HG02763 (cell line): ENCODE measurements around the gene ESPN.

Source experiments
- ATAC-seq: cut with Tn5 transposase; IDR thresholded peaks from one replicate; pipeline ENCODE4 v1.9.1; 2021; ENCODE audit warnings: mild to moderate bottlenecking, moderate library complexity; ENCODE audit not compliant: unreplicated experiment

The ESPN gene

DNA sequence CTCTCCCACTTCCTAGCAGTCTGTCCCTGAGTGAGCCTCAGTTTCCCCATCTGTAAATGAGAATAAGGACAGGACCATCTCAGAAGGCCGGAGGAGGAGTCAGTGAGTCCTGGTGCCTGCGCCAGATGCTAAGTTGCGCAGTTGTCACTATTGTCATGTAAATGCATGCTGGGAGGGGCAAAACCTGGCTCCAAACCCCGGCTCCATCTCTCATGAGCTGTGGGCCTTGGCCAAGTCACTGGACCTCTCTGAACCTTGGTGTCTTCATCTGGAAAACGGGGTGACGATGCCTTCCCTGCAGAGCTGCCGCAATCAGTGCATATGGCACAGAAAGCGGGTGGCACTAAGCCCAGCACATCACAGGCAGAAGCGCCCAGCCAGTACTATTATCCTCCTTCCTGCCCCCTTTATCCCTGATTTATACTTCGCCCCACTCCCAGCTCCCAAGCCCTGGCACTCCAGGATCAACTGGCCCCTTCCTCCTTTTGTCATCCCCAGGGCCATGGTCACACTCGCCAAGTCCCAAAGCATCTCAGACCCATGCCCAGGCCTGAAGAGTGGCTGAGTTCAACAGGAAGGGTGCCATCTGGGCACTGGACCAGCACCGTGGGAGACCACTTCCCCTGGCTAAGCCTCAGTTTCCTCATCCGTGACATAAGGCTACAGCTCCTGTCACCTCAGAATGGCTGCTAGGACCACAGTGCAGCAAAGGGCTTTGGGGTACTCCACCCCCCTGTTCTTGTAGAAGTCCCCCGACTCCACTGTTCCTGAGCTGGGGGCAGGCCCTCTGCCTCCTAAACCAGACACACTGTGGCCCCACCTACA lies 71.2 kb downstream of the ESPN start:
- no peak for ATAC-seq

DNA sequence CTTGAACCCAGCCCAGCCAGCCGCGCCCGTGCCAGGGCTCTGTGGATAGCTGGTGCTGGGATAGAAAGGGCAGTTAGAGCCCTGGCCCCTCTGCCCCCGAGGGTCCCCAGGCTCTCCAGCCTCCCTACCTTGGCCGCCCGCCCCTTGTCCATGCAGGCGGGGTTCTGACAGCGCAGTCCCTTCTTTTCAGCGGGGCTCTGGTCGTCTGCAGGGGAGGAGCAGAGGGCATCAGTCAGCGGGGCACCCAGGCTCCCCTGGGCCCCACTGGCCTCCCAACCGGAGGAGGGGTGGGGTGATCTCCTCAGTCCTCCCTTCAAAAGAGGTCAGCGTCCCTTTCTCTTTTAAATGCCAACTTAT lies 71.8 kb downstream of the ESPN start:
- no peak for ATAC-seq

DNA sequence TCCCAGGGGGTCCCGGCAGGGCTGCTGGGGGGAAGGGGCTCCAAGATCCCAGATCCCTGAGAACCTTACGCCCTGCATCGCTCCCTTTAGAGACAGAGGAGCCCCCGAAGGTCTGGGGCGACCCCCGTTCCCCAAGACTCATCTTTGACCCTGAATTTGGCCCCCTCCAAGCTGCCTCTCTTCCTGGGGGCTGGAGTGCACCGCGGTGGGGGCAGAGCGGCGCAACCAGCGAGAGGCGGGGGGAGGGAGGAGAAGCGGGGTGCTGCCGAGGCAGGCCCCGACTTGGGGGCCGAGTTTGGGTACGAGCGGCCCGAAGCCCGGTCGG lies 72.3 kb downstream of the ESPN start:
- no peak for ATAC-seq

DNA sequence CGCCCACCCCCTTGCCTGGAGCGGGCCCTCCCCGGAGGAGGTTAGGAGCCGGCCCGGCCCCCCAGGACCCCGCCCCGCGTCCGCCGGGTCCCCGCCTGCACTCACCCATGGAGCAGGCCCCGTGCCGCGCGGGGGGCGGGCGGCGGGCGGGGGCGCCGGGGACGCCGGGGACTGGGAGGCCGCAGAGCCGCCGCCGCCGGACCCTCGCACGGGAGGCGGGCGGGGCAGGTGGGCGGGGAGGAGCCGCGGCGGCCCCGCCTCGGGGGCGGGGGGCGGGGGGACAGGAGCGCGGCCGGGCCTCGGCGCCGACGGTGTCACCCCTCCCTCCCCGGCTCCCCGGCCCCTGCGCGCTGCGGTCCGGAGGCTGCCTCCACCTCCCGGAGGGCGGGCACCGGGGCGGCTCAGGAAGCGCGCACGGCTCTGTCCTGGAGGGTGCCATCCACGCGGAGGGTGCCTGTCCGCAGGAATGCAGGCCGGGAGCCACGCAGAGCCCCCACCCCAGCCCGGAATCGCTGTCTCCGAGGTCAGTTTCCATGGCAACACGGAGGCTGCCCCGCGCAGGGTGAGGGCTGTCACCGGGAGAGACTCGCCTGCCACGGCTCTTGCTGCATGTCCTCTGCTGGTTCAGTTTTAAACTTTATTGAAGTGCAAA lies 72.8 kb downstream of the ESPN start:
- ATAC-seq, result no peak

GRCh38 chr1:6497867-6498575 lies 73.4 kb downstream of the ESPN start:
- no peak for ATAC-seq

DNA sequence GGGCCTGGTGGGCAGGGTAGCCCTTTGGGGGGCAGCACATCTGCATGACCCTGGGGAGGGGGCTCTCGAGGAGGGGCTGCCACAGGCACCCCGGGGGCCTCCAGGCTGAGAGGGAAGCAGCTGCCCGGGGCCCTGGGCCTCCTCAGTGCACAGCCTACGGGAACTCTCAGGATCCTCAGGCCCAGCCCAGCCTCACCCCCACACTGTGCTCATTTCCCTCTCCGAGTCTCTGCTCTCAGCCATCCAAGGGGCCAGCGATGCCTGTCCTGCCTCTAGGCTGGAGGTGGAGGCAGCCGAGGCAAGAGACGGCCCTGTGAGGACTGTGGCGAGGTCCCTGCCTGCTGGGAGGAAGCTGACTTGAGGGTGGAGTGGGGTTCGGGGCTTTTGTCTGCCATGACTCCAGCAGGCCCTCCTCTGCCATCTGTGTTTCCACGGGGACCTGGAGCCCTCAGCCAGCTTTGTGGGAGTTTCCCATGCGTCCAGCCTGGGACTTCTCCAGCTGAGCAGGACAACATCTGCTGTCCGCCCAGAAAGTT lies 74.1 kb downstream of the ESPN start:
- ATAC-seq, result no peak

DNA sequence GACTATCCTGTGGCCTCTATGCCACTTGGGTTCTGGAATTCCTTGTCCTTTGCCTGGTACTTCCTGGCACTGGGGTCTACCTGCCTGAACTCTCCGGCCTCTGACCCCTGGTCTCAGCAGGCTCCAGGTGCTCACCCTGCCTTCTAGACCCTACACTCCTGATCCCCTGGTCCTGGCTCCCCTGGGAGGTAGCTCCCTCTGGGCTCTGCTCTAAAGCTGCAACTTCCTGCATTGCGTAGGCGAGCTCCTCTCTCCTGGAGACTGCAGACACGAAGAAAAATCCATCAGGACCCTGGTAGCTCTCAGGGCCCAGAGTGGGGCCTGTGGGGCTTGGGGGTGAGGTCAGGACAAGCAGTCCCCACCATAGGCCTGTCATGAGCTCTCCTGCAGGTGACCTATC lies 74.7 kb downstream of the ESPN start:
- ATAC-seq, result no peak

GRCh38 chr1:6500544-6501278 lies 76.1 kb downstream of the ESPN start:
- no peak for ATAC-seq

- ATAC-seq, result no peak
These were observed 76.8 kb downstream of the ESPN start for GRCh38 chr1:6501279-6501813.

DNA sequence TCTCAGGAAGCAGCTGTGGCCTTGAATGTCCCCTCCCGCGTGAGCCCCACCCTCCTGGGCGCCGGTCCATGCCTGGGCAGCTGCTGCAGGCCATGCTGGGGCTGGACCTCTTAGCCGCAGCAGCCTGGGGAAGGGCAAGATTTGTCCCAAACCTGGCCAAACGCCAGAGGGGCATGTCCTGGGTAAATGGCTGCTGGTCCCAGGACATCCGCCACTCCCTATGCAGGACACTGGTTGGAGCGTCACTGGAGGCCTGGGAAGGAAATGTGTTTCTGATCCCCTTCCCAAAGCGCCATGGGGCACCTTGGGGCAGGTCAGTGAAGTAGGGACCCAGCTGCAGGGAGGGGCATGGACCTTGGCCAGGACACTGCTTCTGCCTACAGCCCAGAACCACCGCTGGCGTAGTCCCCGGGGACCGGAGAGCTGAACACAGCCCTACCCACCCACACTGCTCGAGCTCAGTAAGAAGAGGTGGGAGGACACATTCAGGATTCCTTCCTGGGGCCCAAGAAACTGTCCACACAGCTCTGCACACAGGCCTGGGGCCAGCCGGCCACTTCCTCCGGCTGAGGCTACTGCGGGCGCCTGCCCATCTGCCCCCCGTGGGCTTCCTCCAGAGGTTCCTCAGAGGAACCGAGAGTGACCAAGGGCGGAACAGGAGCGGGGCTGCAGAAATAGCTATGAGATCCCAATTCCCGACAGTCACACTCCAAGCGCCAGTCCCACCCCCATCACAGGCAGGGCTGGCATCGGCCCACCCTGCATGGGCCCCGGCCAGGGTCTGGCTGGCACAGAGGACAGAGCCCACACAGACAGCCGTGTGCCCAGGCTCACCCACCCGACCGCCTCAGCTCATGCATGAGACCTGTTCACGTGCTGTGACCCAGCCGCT lies 77.7 kb downstream of the ESPN start:
- no peak for ATAC-seq

- no peak for ATAC-seq
These were observed 79.5 kb downstream of the ESPN start for GRCh38 chr1:6503884-6504602.

- no peak for ATAC-seq
These were observed 80.3 kb downstream of the ESPN start for GRCh38 chr1:6504887-6505286.

- ATAC-seq, result no peak
These were observed 81.0 kb downstream of the ESPN start for GRCh38 chr1:6505367-6506209.

DNA sequence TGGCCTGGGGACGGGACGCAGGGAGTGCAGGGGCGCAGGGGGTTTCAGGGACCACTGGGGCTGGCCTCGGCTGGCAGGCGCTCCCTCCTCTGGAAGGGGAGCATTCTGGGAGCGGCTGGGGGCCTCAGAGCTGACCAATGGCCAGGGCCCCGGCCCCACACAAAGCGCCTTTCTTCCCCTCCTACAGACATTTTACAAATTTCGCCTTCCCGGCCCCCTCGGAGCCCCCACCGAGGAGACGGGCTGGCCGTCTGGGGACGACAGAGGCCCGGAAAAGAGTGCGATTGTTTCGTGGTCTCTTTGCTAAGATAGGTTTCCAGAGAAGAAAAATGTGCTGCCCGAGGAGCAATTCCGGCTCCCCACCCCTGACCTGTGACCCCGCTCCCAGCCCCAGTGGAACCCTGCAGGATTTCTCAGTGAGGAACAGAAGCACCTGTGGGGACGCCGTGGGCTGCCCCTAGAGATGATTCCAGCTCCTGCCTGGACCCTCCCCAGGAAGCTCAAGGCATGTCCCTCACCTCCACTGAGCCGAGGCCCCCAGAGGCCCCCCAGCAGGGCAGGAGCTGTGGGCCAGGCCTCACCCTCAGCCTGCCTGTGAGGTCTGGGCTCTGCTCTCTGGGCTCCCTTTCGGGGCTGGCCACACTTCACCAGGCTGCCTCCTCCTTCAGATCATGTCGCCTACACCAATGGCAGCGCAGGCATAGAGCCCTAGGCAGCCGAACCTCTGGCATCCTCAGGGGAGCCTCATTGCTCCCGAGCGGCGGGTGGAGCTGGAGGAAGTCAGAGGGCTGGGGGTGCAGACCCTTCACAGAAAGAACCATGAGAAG lies 81.8 kb downstream of the ESPN start:
- no peak for ATAC-seq

DNA sequence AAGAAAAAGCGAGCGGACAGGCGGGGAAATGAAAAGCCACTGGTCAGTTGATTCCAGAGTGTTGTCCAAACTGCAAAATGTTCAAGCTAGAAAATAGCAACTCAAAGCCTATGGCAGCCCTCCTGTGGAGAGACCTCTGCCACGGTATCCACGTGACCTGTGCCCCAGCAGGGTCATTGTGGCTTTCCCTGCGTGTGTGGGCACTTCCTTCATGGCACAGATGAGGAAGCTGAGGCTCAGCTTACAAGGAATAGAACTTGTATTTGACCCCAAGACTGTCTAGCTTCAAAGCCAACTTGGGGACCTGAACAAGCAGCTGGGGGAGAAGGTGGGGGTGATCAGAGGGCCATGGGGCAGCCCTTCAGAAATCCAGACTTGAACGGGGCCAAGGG lies 82.5 kb downstream of the ESPN start:
- no peak for ATAC-seq

DNA sequence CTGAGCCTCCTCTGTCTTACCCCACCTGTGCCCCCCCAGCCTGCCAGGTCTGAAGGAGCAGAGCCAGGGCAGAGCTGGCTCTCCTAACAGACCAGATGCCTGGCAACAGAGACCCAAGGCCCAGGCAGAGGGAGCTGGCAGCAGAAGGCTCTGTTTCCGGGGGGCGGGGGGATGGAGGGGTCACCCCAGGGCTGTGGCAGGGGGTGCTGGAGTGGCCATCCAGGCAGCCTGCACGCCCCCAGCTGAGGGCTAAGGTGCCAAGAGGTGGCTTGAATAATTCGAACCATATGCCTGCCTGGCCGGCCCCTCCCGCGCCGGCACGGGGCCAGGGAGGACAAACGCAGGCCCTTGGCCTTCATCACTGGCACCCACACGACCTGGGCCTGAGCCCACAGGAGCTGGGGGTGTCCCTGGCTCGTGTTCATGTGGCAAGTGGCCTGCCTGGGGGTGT lies 82.9 kb downstream of the ESPN start:
- no peak for ATAC-seq

DNA sequence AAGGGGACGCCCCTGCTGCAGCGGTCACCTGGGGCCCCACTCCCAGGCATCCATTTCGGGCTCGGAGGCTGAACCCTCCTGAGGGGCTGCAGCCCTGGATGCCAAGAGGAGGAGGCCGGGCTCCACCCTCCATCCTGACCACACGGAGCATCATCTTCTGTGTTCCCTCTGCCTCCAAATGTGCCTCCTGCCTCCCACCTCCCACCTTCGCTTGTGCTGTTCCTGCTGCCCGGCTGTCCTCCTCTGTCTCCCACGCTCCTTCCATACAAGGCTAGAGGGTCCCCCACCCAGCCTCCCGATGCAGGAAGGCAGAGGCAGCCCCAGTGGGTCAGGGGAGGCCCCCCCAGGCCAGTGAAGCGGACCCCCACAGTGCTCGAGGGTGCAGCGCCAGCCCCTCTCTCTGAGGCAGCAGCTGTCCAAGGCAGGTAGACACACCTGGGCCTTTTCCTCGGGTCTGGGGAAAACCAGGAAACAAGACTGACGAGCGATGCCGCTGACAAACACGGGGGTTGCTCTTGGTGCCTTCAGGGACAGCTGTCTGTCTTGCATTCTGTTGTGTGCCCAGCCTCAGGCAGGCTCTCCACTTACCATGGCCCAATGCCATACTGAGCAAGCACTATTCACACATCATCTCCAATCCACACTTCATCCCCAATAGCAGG lies 83.7 kb downstream of the ESPN start:
- ATAC-seq, result no peak
